Activated T-helper 9 cell treated with anti-CD3 and anti-CD28 coated beads, Interleukin-2, amount 50 U/mL, for 16 hours (primary cell): ENCODE results near the gene CSTF3.
A peak's percentile ranks its signal among the peaks of the same experiment; 100 is the strongest.

Experiments
- DNase-seq: peaks from one replicate; pipeline ENCODE4 v3.0.0-alpha.2; 2020; ENCODE audit warnings: low read depth

Gene CSTF3

DNA sequence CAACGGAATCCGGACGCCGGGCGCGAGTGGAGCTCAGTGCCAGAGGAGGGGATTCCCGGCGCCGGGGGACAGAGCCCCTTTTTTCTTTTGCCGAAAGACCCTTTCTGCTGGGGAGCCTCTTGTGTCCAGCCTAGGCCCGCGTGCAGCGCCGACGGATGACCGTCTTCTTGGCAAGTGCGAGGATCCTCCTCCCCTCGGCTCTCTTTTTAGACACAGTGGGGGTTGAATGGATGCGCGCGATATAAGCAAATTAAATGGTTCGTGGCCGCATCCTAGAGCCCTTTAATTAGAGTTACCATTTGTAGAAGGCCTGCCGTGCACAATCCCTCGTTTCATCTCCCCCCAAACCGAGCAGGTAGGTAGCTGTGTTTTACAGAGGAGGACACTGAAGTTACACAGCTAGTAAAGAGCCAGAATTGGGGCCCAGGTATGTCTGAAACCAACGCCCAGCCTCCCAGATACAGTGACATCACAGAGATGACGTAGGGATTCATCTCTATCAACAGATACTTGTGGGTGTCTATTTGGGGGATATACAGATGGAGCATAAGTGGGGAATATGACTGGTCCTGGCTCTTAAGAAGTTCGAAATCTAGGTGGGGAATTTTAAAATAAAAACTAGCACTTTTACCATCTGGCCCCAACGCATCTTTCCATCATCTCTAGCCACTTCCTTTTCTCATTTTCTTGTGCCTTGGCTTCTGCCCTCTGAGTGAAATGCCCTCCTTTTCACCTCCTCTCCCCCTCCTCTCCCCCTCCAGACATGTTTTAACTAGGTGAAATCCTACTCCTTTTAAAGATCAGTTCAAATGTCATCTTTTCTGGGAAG is 121.0 kb downstream of the CSTF3 start:
- DNase-seq, result peak; percentile 7

DNA sequence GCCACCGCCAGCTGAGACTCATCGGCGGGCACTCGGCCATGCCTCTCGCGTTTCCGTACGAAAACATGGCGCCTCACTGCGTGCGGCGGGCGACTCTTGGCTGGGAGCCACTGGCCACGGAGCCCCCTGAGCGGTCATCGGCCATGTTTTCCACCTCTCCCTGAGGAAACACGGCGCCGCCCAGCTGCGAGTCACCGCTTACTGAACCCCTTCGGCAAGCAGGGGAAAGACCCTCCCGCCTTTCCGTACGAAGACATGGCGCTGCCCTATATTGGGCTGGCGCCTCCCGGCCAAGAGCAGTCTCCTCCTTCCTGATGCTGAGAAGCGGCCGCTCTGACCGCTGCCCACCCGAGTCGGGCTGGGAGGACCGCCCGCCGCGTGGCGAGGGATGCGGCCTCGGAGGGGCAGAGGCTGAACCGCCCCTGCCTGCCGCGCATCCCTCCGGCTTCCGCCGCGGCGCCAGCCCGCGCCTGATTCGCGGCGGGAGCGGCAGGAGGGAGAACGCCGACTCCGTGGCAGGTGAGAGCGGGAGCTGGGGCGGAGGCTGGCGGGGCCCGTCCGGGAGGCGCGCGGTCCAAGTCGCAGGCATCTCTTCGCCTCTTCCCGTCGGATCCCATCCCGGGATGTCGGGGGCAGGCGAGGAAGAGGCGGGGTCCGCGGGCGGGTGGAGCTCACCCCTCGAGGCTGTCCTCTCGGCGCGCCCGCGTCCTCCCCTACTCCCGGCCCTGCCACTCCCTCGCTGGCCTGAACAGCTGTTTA is 121.8 kb downstream of the CSTF3 start, which contains the start of gene TCP11L1:
Gene TCP11L1, plus strand, starts transcription at position 299 of the 759 bp plus-strand sequence. CDS start 4,202 bp downstream, outside the sequence.
- peak; percentile 74 for DNase-seq

DNA sequence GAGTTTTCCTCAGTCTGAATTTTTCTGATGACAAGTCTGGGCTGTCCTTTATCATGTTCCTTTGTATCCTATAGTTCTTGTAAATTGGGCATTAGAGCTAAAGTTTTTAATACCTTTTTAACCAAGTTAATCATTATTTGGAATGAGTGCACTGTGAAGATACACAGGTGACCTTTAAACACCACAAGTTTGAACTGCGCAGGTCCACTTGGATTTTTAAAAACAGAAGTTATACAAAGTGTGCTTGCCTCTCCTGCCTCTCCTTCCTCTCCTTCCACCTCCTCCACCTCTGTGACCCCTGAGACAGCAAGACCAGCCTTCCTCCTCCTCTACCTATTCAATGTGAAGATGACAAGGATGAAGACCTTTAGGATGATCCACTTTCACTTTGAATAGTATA is 126.3 kb downstream of the CSTF3 start:
- DNase-seq, result no peak
